Smooth muscle cell (in vitro differentiated cells): ENCODE results near the gene MRGPRX2. TPM values are rescaled to one million over a fixed set of nuclear protein-coding genes. Genes with fewer than 3 reads are reported as not detected.
A peak's percentile ranks its signal among the peaks of the same experiment; 100 is the strongest.

Source experiments
- DNase-seq: peaks from one replicate; lab custom pipeline; 2025; ENCODE audit not compliant: unreplicated experiment; lab: John Stamatoyannopoulos, UW
- H2AFZ ChIP-seq: fragments of 200-600 bp; sonication (generic); 2 replicates; pipeline ENCODE4 v1.6.0; 2016; ENCODE audit warnings: antibody characterized with exemption, low read depth, mild to moderate bottlenecking
- H3F3A ChIP-seq: fragments of 200-600 bp; sonication (generic); 2 replicates; pipeline ENCODE4 v1.6.0; 2017; ENCODE audit warnings: antibody characterized with exemption, low read depth
- H3K27ac ChIP-seq: fragments of 200-600 bp; sonication (generic); 2 replicates; pipeline ENCODE4 v1.5.1; 2016; ENCODE audit warnings: low read depth, mild to moderate bottlenecking
- H3K27me3 ChIP-seq: fragments of 200-600 bp; sonication (generic); 2 replicates; pipeline ENCODE4 v1.6.1; 2016; ENCODE audit warnings: low read depth, mild to moderate bottlenecking
- H3K36me3 ChIP-seq: fragments of 200-600 bp; sonication (generic); 2 replicates; pipeline ENCODE4 v1.5.1; 2016; ENCODE audit warnings: low read depth
- H3K4me1 ChIP-seq: fragments of 200-600 bp; sonication (generic); 2 replicates; pipeline ENCODE4 v1.5.1; 2016; ENCODE audit warnings: low read depth
- H3K4me2 ChIP-seq: fragments of 200-600 bp; sonication (generic); 2 replicates; pipeline ENCODE4 v1.6.0; 2016; ENCODE audit warnings: mild to moderate bottlenecking
- H3K4me3 ChIP-seq: fragments of 200-600 bp; sonication (generic); 2 replicates; pipeline ENCODE4 v1.5.1; 2016; ENCODE audit warnings: mild to moderate bottlenecking
- H3K79me2 ChIP-seq: fragments of 200-600 bp; sonication (generic); 2 replicates; pipeline ENCODE4 v1.6.0; 2016; ENCODE audit warnings: low read depth, mild to moderate bottlenecking
- H3K9ac ChIP-seq: fragments of 200-600 bp; sonication (generic); 2 replicates; pipeline ENCODE4 v1.6.0; 2016; ENCODE audit warnings: low read depth
- H3K9me3 ChIP-seq: fragments of 200-600 bp; sonication (generic); replicated peaks from 2 replicates; pipeline ENCODE4 v1.5.1; 2016; ENCODE audit warnings: low read depth
- H4K20me1 ChIP-seq: fragments of 200-600 bp; sonication (generic); 2 replicates; pipeline ENCODE4 v1.6.0; 2016; ENCODE audit warnings: low read depth
- CTCF ChIP-seq: fragments of 200-600 bp; sonication (generic); IDR thresholded peaks from 2 replicates; pipeline ENCODE4 v1.5.1; 2017; ENCODE audit warnings: borderline replicate concordance, mild to moderate bottlenecking, antibody characterized with exemption; ENCODE audit not compliant: insufficient read depth, poor library complexity, severe bottlenecking
- WGBS: methylation state at CpG from one replicate; pipeline ENCODE4 v1.1.7; 2016; ENCODE audit warnings: low lambda C conversion rate; 5-methylcytosine and 5-hydroxymethylcytosine counted together
- polyA plus RNA-seq: library from polyadenylated mRNA; unstranded; fragments of >200 nt; fragmentation: Nextera tagmentation; extraction: Ambion mirVana; gene quantifications from 2 replicates; pipeline ENCODE4 v1.2.1, GENCODE V29; 2016
- total RNA-seq: library from RNA; depleted of rRNA; stranded (reverse); fragments of >200 nt; gene quantifications from 2 replicates; pipeline ENCODE4 v1.2.3, GENCODE V29; 2014

The MRGPRX2 gene
- total and polyA plus RNA-seq, 2 experiments from 2014 or later: 0.19 TPM; not detected in 1

GRCh38 chr11:19025481-19026406, 34.8 kb downstream of the MRGPRX2 start:
- no peak for DNase-seq
- H3K4me1 ChIP-seq: peaks cover 4% of the 10 kb centered on the region
- H3K4me3 ChIP-seq: no peak overlapping the region
- H3K79me2 ChIP-seq: no peaks in the 10 kb centered on the region
- H3K9ac ChIP-seq: no peak overlapping the region
- H2AFZ ChIP-seq: no peak overlapping the region
- H3K27ac ChIP-seq: no peak overlapping the region
- H3K4me2 ChIP-seq: peak overlapping the region; percentile 49
- TF ChIP-seq CTCF: no peak
- no peaks in the 10 kb centered on the region for H3F3A ChIP-seq
- H3K36me3 ChIP-seq: no peaks in the 10 kb centered on the region
- no peaks in the 10 kb centered on the region for H3K27me3 ChIP-seq
- no peaks in the 10 kb centered on the region for H3K9me3 ChIP-seq
- WGBS: 28% methylated on average over 5 of the region's 5 CpGs
- H4K20me1 ChIP-seq: no peaks in the 10 kb centered on the region

GRCh38 chr11:19020831-19021230, 39.7 kb downstream of the MRGPRX2 start:
- Histone ChIP-seq H3K9me3 (no peaks in the 10 kb centered on the region), H3K4me1 (no peaks in the 10 kb centered on the region), H3F3A (no peaks in the 10 kb centered on the region), H3K4me2 (no peak overlapping the region), H3K27me3 (no peaks in the 10 kb centered on the region), H3K9ac (no peak overlapping the region), H3K27ac (no peak overlapping the region), H3K79me2 (no peaks in the 10 kb centered on the region), H3K36me3 (no peaks in the 10 kb centered on the region), H3K4me3 (no peak overlapping the region), H2AFZ (no peak overlapping the region), H4K20me1 (no peaks in the 10 kb centered on the region)
- TF ChIP-seq CTCF: no peak
- DNase-seq: no peak

- no peak for DNase-seq
Measured at GRCh38 chr11:19018901-19019300, 41.6 kb downstream of the MRGPRX2 start.

More at GRCh38 chr11:19018901-19019300, 41.6 kb downstream of the MRGPRX2 start:
- Histone ChIP-seq H3K27me3 (no peaks in the 10 kb centered on the region), H3K27ac (no peak overlapping the region), H3K79me2 (no peaks in the 10 kb centered on the region), H2AFZ (no peak overlapping the region), H3K9me3 (no peaks in the 10 kb centered on the region), H3K36me3 (no peaks in the 10 kb centered on the region), H3F3A (no peaks in the 10 kb centered on the region), H3K9ac (no peak overlapping the region), H3K4me3 (no peak overlapping the region), H3K4me1 (no peaks in the 10 kb centered on the region), H3K4me2 (no peak overlapping the region), H4K20me1 (no peaks in the 10 kb centered on the region)
- 20% methylated on average over 3 of the region's 3 CpGs for WGBS
- TF ChIP-seq CTCF: no peak
